HCT116 (cell line): Measurements from ENCODE around the gene ALDH4A1. TPM values are rescaled to one million over a fixed set of nuclear protein-coding genes. Genes with fewer than 3 reads are reported as not detected.
A peak's percentile ranks its signal among the peaks of the same experiment; 100 is the strongest.

Experiments
- ATAC-seq: fragments of 200-7000 bp; cut with Tn5 transposase; 2 replicates; pipeline ENCODE4 v1.9.1; 2020; ENCODE audit warnings: mild to moderate bottlenecking, moderate library complexity
- BruUV-seq: library from RNA; stranded (reverse); fragments of 400-500 nt; replicated peaks from 2 replicates; lab custom pipeline; 2021; lab: Mats Ljungman, UMichigan
- CTCF ChIA-PET: fragments of 300-600 bp; sonication (Branson Sonifier 250); formaldehyde crosslinking; loops from one replicate; lab custom pipeline; 2021; ENCODE audit warnings: antibody characterized with exemption; lab: Charles Lee
- POLR2A ChIA-PET: fragments of 300-600, 350-600 bp; sonication (Branson Sonifier 250); formaldehyde crosslinking; loops from one replicate; lab custom pipeline; 2021; ENCODE audit warnings: antibody characterized with exemption; lab: Charles Lee
- RAD21 ChIA-PET, 2 experiments: fragments of 300-600 bp; sonication (Branson Sonifier 250); formaldehyde crosslinking; loops; one replicate each; lab custom pipeline; 2023; ENCODE audit warnings: low total read pairs in 2 of 2; ENCODE audit not compliant: uncharacterized antibody in 2 of 2, unreplicated experiment in 2 of 2, low non-redundant PET in 1 of 2; lab: Charles Lee
- DNase-seq: peaks from one replicate; pipeline ENCODE4 v3.0.0-alpha.2; 2010; ENCODE audit warnings: low read depth, low spot score
- H2AFZ ChIP-seq: fragments of 200-600 bp; shearing (Covaris generic), sonication (generic); 2 replicates; pipeline ENCODE4 v1.6.1; 2017; ENCODE audit warnings: low read depth, mixed run types, mixed read lengths, antibody characterized with exemption, low read length; ENCODE audit not compliant: poor library complexity, severe bottlenecking
- H3K27ac ChIP-seq: 2 replicates; pipeline ENCODE4 v1.5.1; 2012; ENCODE audit warnings: low read depth, low read length
- H3K27me3 ChIP-seq: fragments of 200-600 bp; sonication (generic); 2 replicates; pipeline ENCODE4 v1.6.1; 2016; ENCODE audit warnings: mixed run types, low read length, mixed read lengths; ENCODE audit not compliant: insufficient read depth
- H3K36me3 ChIP-seq, 2 experiments: fragments of 200-500 bp in 1 of 2; fragments of 200-600 bp in 1 of 2; sonication (Bioruptor generic) in 1 of 2; sonication (generic) in 1 of 2; 2 replicates each; pipeline versions ENCODE4 v1.5.1 to v1.6.1; 2014 to 2016; ENCODE audit warnings: low read length in 2 of 2, inconsistent platforms in 1 of 2, mixed read lengths in 1 of 2, mixed run types in 1 of 2; ENCODE audit not compliant: insufficient read depth in 2 of 2, control insufficient read depth in 1 of 2
- H3K4me1 ChIP-seq, 2 experiments: fragments of 200-600 bp in 1 of 2; sonication (generic) in 1 of 2; 2 replicates each; pipeline versions ENCODE4 v1.5.1 to v1.6.1; 2012 to 2017; ENCODE audit warnings: low read length in 2 of 2, inconsistent platforms in 1 of 2, mild to moderate bottlenecking in 1 of 2, mixed read lengths in 1 of 2, mixed run types in 1 of 2, moderate library complexity in 1 of 2; ENCODE audit not compliant: insufficient read depth in 2 of 2, control insufficient read depth in 1 of 2
- H3K4me2 ChIP-seq: fragments of 200-600 bp; sonication (generic); 2 replicates; pipeline ENCODE4 v1.6.1; 2017; ENCODE audit warnings: mixed run types, low read length, mixed read lengths
- H3K4me3 ChIP-seq, 2 experiments: fragments of 200-600 bp in 1 of 2; sonication (generic) in 1 of 2; replicated peaks in 1 of 2; 2 replicates each; pipeline ENCODE4 v1.5.1; 2011 to 2016; ENCODE audit warnings: low read length in 2 of 2, control low read depth in 1 of 2, low read depth in 1 of 2, mild to moderate bottlenecking in 1 of 2, mixed read lengths in 1 of 2, mixed run types in 1 of 2
- H3K79me2 ChIP-seq: fragments of 200-600 bp; sonication (generic); 2 replicates; pipeline ENCODE4 v1.6.1; 2017; ENCODE audit warnings: mild to moderate bottlenecking, mixed run types, low read length, moderate library complexity, mixed read lengths; ENCODE audit not compliant: insufficient read depth
- H3K9ac ChIP-seq: fragments of 200-600 bp; sonication (generic); 2 replicates; pipeline ENCODE4 v1.6.1; 2016; ENCODE audit warnings: low read length, mixed read lengths
- H3K9me2 ChIP-seq: fragments of 200-600 bp; sonication (generic), shearing (Covaris generic); 2 replicates; pipeline ENCODE4 v1.6.1; 2017; ENCODE audit warnings: mixed run types, mild to moderate bottlenecking, moderate library complexity; ENCODE audit not compliant: insufficient read depth
- H3K9me3 ChIP-seq, 2 experiments: fragments of 200-500 bp in 1 of 2; fragments of 200-600 bp in 1 of 2; sonication (Bioruptor generic) in 1 of 2; sonication (generic) in 1 of 2; 2 replicates each; pipeline ENCODE4 v1.6.1; 2014 to 2017; ENCODE audit warnings: low read length in 2 of 2, mixed read lengths in 2 of 2, inconsistent platforms in 1 of 2, low read depth in 1 of 2, mild to moderate bottlenecking in 1 of 2, mixed run types in 1 of 2, moderate library complexity in 1 of 2; ENCODE audit not compliant: control insufficient read depth in 1 of 2, insufficient read depth in 1 of 2
- H4K20me1 ChIP-seq: fragments of 200-600 bp; sonication (generic), shearing (Covaris generic); 2 replicates; pipeline ENCODE4 v1.6.1; 2017; ENCODE audit warnings: mixed run types, mild to moderate bottlenecking, moderate library complexity; ENCODE audit not compliant: insufficient read depth
- ATF3 ChIP-seq: IDR thresholded peaks from 2 replicates; pipeline ENCODE4 v1.6.1; 2012
- CEBPB ChIP-seq: IDR thresholded peaks from 2 replicates; pipeline ENCODE4 v1.6.1; 2012; ENCODE audit warnings: low read depth
- EGR1 ChIP-seq: IDR thresholded peaks from 2 replicates; pipeline ENCODE4 v1.6.1; 2012; ENCODE audit warnings: low read depth
- ELF1 ChIP-seq: IDR thresholded peaks from 2 replicates; pipeline ENCODE4 v1.6.1; 2012; ENCODE audit warnings: low read depth, borderline replicate concordance
- EZH2 ChIP-seq: fragments of 200-600 bp; sonication (generic); IDR thresholded peaks from 2 replicates; pipeline ENCODE4 v1.6.1; 2017; ENCODE audit warnings: antibody characterized with exemption, mixed run types
- EZH2phosphoT487 ChIP-seq: fragments of 200-600 bp; IDR thresholded peaks from 2 replicates; pipeline ENCODE4 v1.6.1; 2018; ENCODE audit warnings: antibody characterized with exemption, borderline replicate concordance
- FOSL1 ChIP-seq: IDR thresholded peaks from 2 replicates; pipeline ENCODE4 v1.6.1; 2012; ENCODE audit warnings: low read depth
- JUND ChIP-seq: IDR thresholded peaks from 2 replicates; pipeline ENCODE4 v1.6.1; 2012
- POLR2A ChIP-seq: IDR thresholded peaks from 2 replicates; pipeline ENCODE4 v1.7.0; 2011; ENCODE audit warnings: borderline replicate concordance; ENCODE audit not compliant: insufficient read depth, insufficient read length; ENCODE audit errors: extremely low read depth
- POLR2AphosphoS5 ChIP-seq: IDR thresholded peaks from 2 replicates; pipeline ENCODE4 v1.6.1; 2011; ENCODE audit warnings: mild to moderate bottlenecking, low read depth, low read length, moderate library complexity
- SIN3A ChIP-seq: IDR thresholded peaks from 2 replicates; pipeline ENCODE4 v1.6.1; 2012; ENCODE audit warnings: low read depth
- SP1 ChIP-seq: IDR thresholded peaks from 2 replicates; pipeline ENCODE4 v1.6.1; 2012; ENCODE audit warnings: low read depth
- SRF ChIP-seq: IDR thresholded peaks from 2 replicates; pipeline ENCODE4 v1.6.1; 2012; ENCODE audit warnings: low read depth
- TCF7L2 ChIP-seq: IDR thresholded peaks from 2 replicates; pipeline ENCODE4 v1.7.0; 2011; ENCODE audit warnings: borderline replicate concordance, inconsistent platforms; ENCODE audit not compliant: insufficient read depth, insufficient read length; ENCODE audit errors: extremely low read depth
- YY1 ChIP-seq: IDR thresholded peaks from 2 replicates; pipeline ENCODE4 v1.6.1; 2011; ENCODE audit warnings: low read length, low read depth, moderate library complexity, mild to moderate bottlenecking; ENCODE audit not compliant: insufficient replicate concordance; ENCODE audit errors: extremely low read depth
- ZFX ChIP-seq: fragments of 450-650 bp; IDR thresholded peaks from 2 replicates; pipeline ENCODE4 v1.6.1; 2017
- intact Hi-C: fragments of 100-400 bp; cut with micrococcal nuclease; formaldehyde crosslinking; loops from 2 replicates; pipeline ENCODE4 v1.10.0; 2022
- total RNA-seq: library from RNA; stranded (reverse); gene quantifications from one replicate; pipeline ENCODE4 v1.2.1, GENCODE V29; 2021; ENCODE audit not compliant: unreplicated experiment

Gene ALDH4A1
- total RNA-seq, 1 experiment from 2014 or later = 12.6 TPM

DNA sequence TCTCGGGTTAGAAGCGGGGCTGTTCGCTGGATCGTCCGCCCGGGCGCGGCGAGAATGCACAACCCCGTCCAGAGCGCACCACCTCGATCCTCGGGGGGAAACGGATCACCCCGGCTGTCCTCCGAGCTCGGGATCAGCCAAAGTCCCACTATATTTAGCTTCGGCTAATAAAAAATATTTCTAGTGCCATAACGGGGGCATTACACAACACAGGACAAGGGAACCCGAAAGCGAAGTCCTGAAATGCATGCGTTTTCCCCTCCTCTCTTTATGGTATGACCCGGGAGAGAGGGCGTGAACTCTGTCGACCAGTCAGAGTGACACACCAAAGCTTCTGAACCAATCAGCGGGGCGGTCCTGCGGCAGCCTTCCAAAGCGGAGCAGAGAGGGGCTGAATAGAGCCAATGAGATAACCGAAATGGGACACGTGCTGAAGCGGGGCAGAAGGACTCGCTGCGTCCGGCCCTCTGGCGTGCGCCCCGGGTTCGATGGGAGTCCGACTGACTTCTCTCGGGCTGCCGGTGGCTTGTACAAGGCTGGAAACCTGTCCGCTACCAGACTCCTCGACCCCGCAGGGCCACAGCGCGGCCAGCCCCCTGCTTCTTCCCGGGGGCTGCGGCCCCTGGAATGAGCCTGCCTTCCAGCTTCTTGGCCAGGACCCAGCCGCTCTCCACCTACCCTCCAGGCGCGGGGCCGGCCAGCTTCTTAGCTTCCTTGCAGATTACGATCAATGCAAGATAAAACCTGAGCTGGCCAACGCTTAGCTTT is at the start of gene ALDH4A1 (continued):
- TF ChIP-seq TCF7L2 = peak; percentile 61
- TF ChIP-seq POLR2A = peak; percentile 57
- TF ChIP-seq ATF3 = no peak
- peak; percentile 52 for TF ChIP-seq POLR2AphosphoS5
- no peak for TF ChIP-seq EZH2phosphoT487
- no peak for TF ChIP-seq CEBPB

GRCh38 chr1:18951818-18952391 is 49.5 kb upstream of the ALDH4A1 start:
- Histone ChIP-seq H2AFZ (no peak overlapping the region), H3K9me3 (no peaks in the 10 kb centered on the region), H3K79me2 (peaks cover 87% of the 10 kb centered on the region), H3K27ac (no peak overlapping the region), H3K4me1 (peaks cover 12 to 48% of the 10 kb centered on the region in 2 experiments), H3K9ac (no peak overlapping the region), H3K4me2 (no peak overlapping the region), H3K36me3 (peaks cover 0 to 10% of the 10 kb centered on the region in 2 experiments; a peak in 1 of 4 replicates), H3K4me3 (no peak overlapping the region), H3K27me3 (no peaks in the 10 kb centered on the region), H3K9me2 (no peaks in the 10 kb centered on the region), H4K20me1 (no peaks in the 10 kb centered on the region; the same call in 1 of the 2 replicates)
- TF ChIP-seq JUND (no peak), SRF (no peak), FOSL1 (no peak), ATF3 (no peak), SP1 (no peak), ELF1 (no peak), POLR2AphosphoS5 (no peak), POLR2A (no peak), TCF7L2 (no peak), YY1 (no peak), ZFX (no peak), EZH2phosphoT487 (no peak), EGR1 (no peak), SIN3A (no peak), CEBPB (no peak), EZH2 (no peak)
- ChIA-PET CTCF (interaction anchor here (1.3 kb wide), 1 partner anchor 39 kb away, joined by 4 read pairs; no protein-coding TSS in a partner anchor), RAD21 (no interaction called here), POLR2A (no interaction called here)
- intact Hi-C loops = no loop called here
- no TSS peak for BruUV-seq
- ATAC-seq (no peak), DNase-seq (no peak)
